ENCODE data around the gene SASH1. TPM values are rescaled to one million over a fixed set of nuclear protein-coding genes. Genes with fewer than 3 reads are reported as not detected.

SASH1 gene
- polyA plus RNA-seq, 1 donor from 2014 or later: 7.0 TPM

DNA sequence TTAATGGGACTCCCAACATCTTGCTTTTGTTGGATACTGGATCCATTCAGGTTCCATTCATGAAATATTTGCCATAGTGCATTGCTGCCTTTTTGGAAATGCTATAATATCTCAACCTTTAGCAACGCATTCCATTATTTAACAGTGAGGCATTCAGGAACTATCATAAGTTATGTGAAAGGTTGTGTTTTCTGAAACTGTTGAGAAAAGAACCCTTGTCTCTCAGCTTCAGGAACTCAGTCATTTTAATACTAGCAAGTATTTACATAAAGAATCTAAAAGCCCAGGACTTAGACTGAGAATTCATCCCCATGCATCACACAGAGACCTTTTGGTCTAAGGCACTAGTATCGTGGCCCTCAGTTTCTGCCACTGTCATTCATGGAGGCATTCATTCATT is 24.9 kb upstream of the SASH1 start:
- Histone ChIP-seq H3K4me2 (ENCODE audit: low read length) (no peak overlapping the region), H3K9me3 (ENCODE audit: low read length) (no peaks in the 10 kb centered on the region), H4K20me1 (ENCODE audit: insufficient read depth) (no peaks in the 10 kb centered on the region)

GRCh38 chr6:148322704-148323103 is 19.9 kb upstream of the SASH1 start:
- H3K79me2 ChIP-seq (replicated peaks; ENCODE audit: insufficient read depth, low read length): no peaks in the 10 kb centered on the region
- no peak overlapping the region for H3K9ac ChIP-seq (ENCODE audit: low read length)
- no peaks in the 10 kb centered on the region for H3K9me2 ChIP-seq (ENCODE audit: insufficient read depth, low read length)

More for the DNA sequence above, 24.9 kb upstream of the SASH1 start:
- H2AFZ ChIP-seq (ENCODE audit: low read depth, low read length): no peak overlapping the region
- no peaks in the 10 kb centered on the region for H3K9me2 ChIP-seq (ENCODE audit: insufficient read depth, low read length)
- no peak for TF ChIP-seq REST (IDR thresholded peaks at IDR 0.05; ENCODE audit: borderline replicate concordance)
- TF ChIP-seq SMC3 (conservative IDR thresholded peaks at IDR 0.05; ENCODE audit: poor library complexity): no peak
- TF ChIP-seq RAD21 (conservative IDR thresholded peaks at IDR 0.05): no peak
- no peak for TF ChIP-seq EZH2 (IDR thresholded peaks at IDR 0.05; ENCODE audit: borderline replicate concordance, insufficient read depth, low read length, poor library complexity, severe bottlenecking)
- TF ChIP-seq MXI1 (conservative IDR thresholded peaks at IDR 0.05; ENCODE audit: poor library complexity, severe bottlenecking): no peak
- no peak for TF ChIP-seq EP300 (conservative IDR thresholded peaks at IDR 0.05; ENCODE audit: poor library complexity, severe bottlenecking)
- TF ChIP-seq TAF1 (IDR thresholded peaks at IDR 0.05; ENCODE audit: low read depth): no peak
- TF ChIP-seq CTCF (IDR thresholded peaks at IDR 0.05; ENCODE audit: poor library complexity, severe bottlenecking): no peak
- no peak for TF ChIP-seq POLR2AphosphoS5 (IDR thresholded peaks at IDR 0.05)
- no peak overlapping the region for H3K9ac ChIP-seq (ENCODE audit: low read length)
- H3K4me3 ChIP-seq (ENCODE audit: low read length): no peak overlapping the region
- no peaks in the 10 kb centered on the region for H3K27me3 ChIP-seq (ENCODE audit: insufficient read depth, low read depth, low read length)
- H3K27ac ChIP-seq (ENCODE audit: low read length): no peak overlapping the region
- no peaks in the 10 kb centered on the region for H3F3A ChIP-seq (ENCODE audit: insufficient read depth, low read length, poor library complexity, severe bottlenecking)
- no peaks in the 10 kb centered on the region for H3K79me2 ChIP-seq (replicated peaks; ENCODE audit: insufficient read depth, low read length)
- no peaks in the 10 kb centered on the region for H3K36me3 ChIP-seq (ENCODE audit: insufficient read depth, low read length)

More at GRCh38 chr6:148322704-148323103, 19.9 kb upstream of the SASH1 start:
- Histone ChIP-seq H3K36me3 (ENCODE audit: insufficient read depth, low read length) (no peaks in the 10 kb centered on the region), H3F3A (ENCODE audit: insufficient read depth, low read length, poor library complexity, severe bottlenecking) (no peaks in the 10 kb centered on the region), H3K4me2 (ENCODE audit: low read length) (no peak overlapping the region), H2AFZ (ENCODE audit: low read depth, low read length) (no peak overlapping the region), H3K27ac (ENCODE audit: low read length) (no peak overlapping the region), H3K9me3 (ENCODE audit: low read length) (no peaks in the 10 kb centered on the region), H3K4me3 (ENCODE audit: low read length) (no peak overlapping the region), H3K27me3 (ENCODE audit: insufficient read depth, low read depth, low read length) (no peaks in the 10 kb centered on the region), H4K20me1 (ENCODE audit: insufficient read depth) (no peaks in the 10 kb centered on the region)
- no peak for TF ChIP-seq POLR2AphosphoS5 (IDR thresholded peaks at IDR 0.05)
- no peak for TF ChIP-seq CTCF (IDR thresholded peaks at IDR 0.05; ENCODE audit: poor library complexity, severe bottlenecking)
- TF ChIP-seq SMC3 (conservative IDR thresholded peaks at IDR 0.05; ENCODE audit: poor library complexity): no peak

All from neural cell (in vitro differentiated cells).